ENCODE results near the gene VTI1A.

VTI1A gene

DNA sequence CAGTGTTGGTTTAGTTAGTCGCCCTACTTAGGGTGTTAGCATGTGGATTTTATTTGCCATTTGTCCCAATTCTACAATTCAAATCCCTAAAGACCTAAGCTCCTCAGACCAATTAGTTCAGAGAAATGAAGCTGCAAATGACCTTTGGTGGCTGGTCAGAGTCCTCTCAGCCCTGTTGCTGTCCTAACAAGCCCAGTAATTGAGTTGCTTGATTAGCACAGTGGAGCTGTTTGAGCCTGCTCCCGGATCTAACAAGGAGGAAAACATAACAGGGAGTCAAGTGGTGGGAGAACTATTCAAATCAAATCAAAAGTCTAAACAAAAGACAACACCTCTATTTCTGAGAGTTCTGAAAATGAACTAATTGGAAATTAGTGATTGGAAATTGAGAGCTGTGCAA, 22.4 kb upstream of the VTI1A start:
- Histone ChIP-seq H4K20me1 (ENCODE audit: insufficient read depth, low read length) (no peaks in the 10 kb centered on the region), H3K4me3 (ENCODE audit: low read length) (no peak overlapping the region), H3K4me1 (ENCODE audit: low read length) (no peaks in the 10 kb centered on the region), H3K9ac (ENCODE audit: low read length) (no peak overlapping the region), H3K36me3 (replicated peaks; ENCODE audit: insufficient read depth, low read length) (no peaks in the 10 kb centered on the region; the same call in none of the 2 replicates), H3F3A (ENCODE audit: insufficient read depth, low read length) (no peaks in the 10 kb centered on the region; the same call in 1 of the 2 replicates), H3K9me3 (replicated peaks; ENCODE audit: insufficient read depth, low read length) (no peaks in the 10 kb centered on the region), H3K27ac (ENCODE audit: low read length) (no peak overlapping the region), H3K9me2 (replicated peaks; ENCODE audit: insufficient read depth, low read length) (no peaks in the 10 kb centered on the region), H3K4me2 (ENCODE audit: low read depth, low read length) (no peak overlapping the region), H2AFZ (ENCODE audit: low read length) (no peak overlapping the region), H3K79me2 (ENCODE audit: low read length) (no peaks in the 10 kb centered on the region), H3K27me3 (replicated peaks; ENCODE audit: insufficient read depth, low read length) (no peaks in the 10 kb centered on the region)
- DNase-seq = no peak
- TF ChIP-seq EZH2 (optimal IDR thresholded peaks at IDR 0.05; ENCODE audit: low read depth, low read length) = no peak
- TF ChIP-seq EZH2phosphoT487 (IDR thresholded peaks at IDR 0.05; ENCODE audit: low read length) = no peak
- TF ChIP-seq, protein P1, sequence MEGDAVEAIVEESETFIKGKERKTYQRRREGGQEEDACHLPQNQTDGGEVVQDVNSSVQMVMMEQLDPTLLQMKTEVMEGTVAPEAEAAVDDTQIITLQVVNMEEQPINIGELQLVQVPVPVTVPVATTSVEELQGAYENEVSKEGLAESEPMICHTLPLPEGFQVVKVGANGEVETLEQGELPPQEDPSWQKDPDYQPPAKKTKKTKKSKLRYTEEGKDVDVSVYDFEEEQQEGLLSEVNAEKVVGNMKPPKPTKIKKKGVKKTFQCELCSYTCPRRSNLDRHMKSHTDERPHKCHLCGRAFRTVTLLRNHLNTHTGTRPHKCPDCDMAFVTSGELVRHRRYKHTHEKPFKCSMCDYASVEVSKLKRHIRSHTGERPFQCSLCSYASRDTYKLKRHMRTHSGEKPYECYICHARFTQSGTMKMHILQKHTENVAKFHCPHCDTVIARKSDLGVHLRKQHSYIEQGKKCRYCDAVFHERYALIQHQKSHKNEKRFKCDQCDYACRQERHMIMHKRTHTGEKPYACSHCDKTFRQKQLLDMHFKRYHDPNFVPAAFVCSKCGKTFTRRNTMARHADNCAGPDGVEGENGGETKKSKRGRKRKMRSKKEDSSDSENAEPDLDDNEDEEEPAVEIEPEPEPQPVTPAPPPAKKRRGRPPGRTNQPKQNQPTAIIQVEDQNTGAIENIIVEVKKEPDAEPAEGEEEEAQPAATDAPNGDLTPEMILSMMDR (IDR thresholded peaks at IDR 0.05; ENCODE audit: low read length) = no peak

DNA sequence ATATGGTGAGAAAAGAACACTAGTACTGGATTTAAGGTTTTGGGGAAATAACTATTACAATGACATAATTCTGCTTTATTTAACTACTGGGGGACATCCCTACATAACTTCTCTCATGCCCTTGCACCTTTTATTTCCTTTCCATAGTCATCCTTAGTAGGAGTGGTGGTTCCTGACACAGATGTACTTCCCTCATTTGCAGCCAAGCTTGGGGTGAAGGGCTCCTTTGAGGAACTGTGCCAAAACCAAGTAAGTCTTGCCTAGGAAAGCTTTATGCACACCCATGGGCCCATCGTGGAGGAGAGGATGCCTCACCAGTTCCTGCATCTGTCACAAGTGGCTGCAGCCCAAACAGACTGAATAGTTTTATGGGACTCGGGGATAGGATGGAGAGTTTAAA, 20.9 kb upstream of the VTI1A start:
- DNase-seq = no peak
- Histone ChIP-seq H3F3A (ENCODE audit: insufficient read depth, low read length) (no peaks in the 10 kb centered on the region; the same call in 1 of the 2 replicates), H3K9me3 (replicated peaks; ENCODE audit: insufficient read depth, low read length) (no peaks in the 10 kb centered on the region), H3K4me1 (ENCODE audit: low read length) (no peaks in the 10 kb centered on the region), H3K27me3 (replicated peaks; ENCODE audit: insufficient read depth, low read length) (no peaks in the 10 kb centered on the region), H3K4me2 (ENCODE audit: low read depth, low read length) (no peak overlapping the region), H3K79me2 (ENCODE audit: low read length) (no peaks in the 10 kb centered on the region), H3K4me3 (ENCODE audit: low read length) (no peak overlapping the region), H4K20me1 (ENCODE audit: insufficient read depth, low read length) (no peaks in the 10 kb centered on the region), H3K27ac (ENCODE audit: low read length) (no peak overlapping the region), H3K9me2 (replicated peaks; ENCODE audit: insufficient read depth, low read length) (no peaks in the 10 kb centered on the region), H3K9ac (ENCODE audit: low read length) (no peak overlapping the region), H2AFZ (ENCODE audit: low read length) (no peak overlapping the region), H3K36me3 (replicated peaks; ENCODE audit: insufficient read depth, low read length) (no peaks in the 10 kb centered on the region; the same call in none of the 2 replicates)
- TF ChIP-seq, protein P1 (IDR thresholded peaks at IDR 0.05; ENCODE audit: low read length) = no peak
- TF ChIP-seq EZH2 (optimal IDR thresholded peaks at IDR 0.05; ENCODE audit: low read depth, low read length) (no peak), EZH2phosphoT487 (IDR thresholded peaks at IDR 0.05; ENCODE audit: low read length) (no peak)

DNA sequence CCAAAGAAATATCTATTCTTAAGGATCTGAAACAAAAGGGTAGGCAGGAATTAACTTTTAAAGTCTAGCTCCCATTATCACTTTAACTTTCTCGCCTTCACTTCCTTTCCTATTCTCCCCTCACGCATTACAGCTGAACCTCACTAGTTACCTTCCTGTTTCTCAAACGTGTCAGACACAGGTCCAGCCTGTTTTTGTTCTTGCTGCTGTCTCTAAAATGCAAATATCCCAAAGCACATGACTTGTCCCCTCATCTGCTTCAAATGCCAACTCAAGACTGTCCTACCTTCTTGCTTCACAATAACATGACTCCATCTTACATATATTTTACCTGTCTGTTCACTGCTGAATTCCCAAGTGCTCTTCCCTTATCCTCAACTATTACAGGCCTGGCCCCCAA, 17.9 kb upstream of the VTI1A start:
- Histone ChIP-seq H3K36me3 (replicated peaks; ENCODE audit: insufficient read depth, low read length) (no peaks in the 10 kb centered on the region; the same call in none of the 2 replicates), H3K4me1 (ENCODE audit: low read length) (no peaks in the 10 kb centered on the region)

More for the DNA sequence above, 17.9 kb upstream of the VTI1A start:
- H3K9me3 ChIP-seq (replicated peaks; ENCODE audit: insufficient read depth, low read length) = no peaks in the 10 kb centered on the region
- no peak overlapping the region for H2AFZ ChIP-seq (ENCODE audit: low read length)
- no peak overlapping the region for H3K9ac ChIP-seq (ENCODE audit: low read length)
- DNase-seq = no peak
- no peaks in the 10 kb centered on the region for H4K20me1 ChIP-seq (ENCODE audit: insufficient read depth, low read length)
- H3K27ac ChIP-seq (ENCODE audit: low read length) = no peak overlapping the region
- no peaks in the 10 kb centered on the region for H3K79me2 ChIP-seq (ENCODE audit: low read length)
- H3K27me3 ChIP-seq (replicated peaks; ENCODE audit: insufficient read depth, low read length) = no peaks in the 10 kb centered on the region
- H3F3A ChIP-seq (ENCODE audit: insufficient read depth, low read length) = no peaks in the 10 kb centered on the region; the same call in 1 of the 2 replicates
- TF ChIP-seq EZH2phosphoT487 (IDR thresholded peaks at IDR 0.05; ENCODE audit: low read length) (no peak), EZH2 (optimal IDR thresholded peaks at IDR 0.05; ENCODE audit: low read depth, low read length) (no peak)
- TF ChIP-seq, protein P1 (IDR thresholded peaks at IDR 0.05; ENCODE audit: low read length) = no peak
- no peak overlapping the region for H3K4me3 ChIP-seq (ENCODE audit: low read length)
- no peaks in the 10 kb centered on the region for H3K9me2 ChIP-seq (replicated peaks; ENCODE audit: insufficient read depth, low read length)
- no peak overlapping the region for H3K4me2 ChIP-seq (ENCODE audit: low read depth, low read length)
